Astrocyte (in vitro differentiated cells and primary cell): ENCODE results near the gene CYREN. TPM values are rescaled to one million over a fixed set of nuclear protein-coding genes. Genes with fewer than 3 reads are reported as not detected.

Experiments
- DNase-seq: peaks from one replicate; pipeline ENCODE4 v3.0.0-alpha.2; 2010; ENCODE audit warnings: low read depth
- FAIRE-seq: peaks from 2 replicates; lab custom pipeline; 2011; peaks lifted over from hg19 to GRCh38; lab: Jason Lieb, UNC
- H2AFZ ChIP-seq: 2 replicates; pipeline ENCODE4 v1.6.0; 2012; ENCODE audit warnings: low read depth, low read length, inconsistent platforms
- H3K27ac ChIP-seq: 2 replicates; pipeline ENCODE4 v1.5.1; 2011; ENCODE audit warnings: low read depth, low read length, inconsistent platforms
- H3K27me3 ChIP-seq: 2 replicates; pipeline ENCODE4 v1.6.0; 2011; ENCODE audit warnings: low read length, inconsistent platforms; ENCODE audit not compliant: insufficient read depth
- H3K36me3 ChIP-seq: 2 replicates; pipeline ENCODE4 v1.5.1; 2011; ENCODE audit warnings: low read length, inconsistent platforms; ENCODE audit not compliant: insufficient read depth
- H3K4me1 ChIP-seq: 2 replicates; pipeline ENCODE4 v1.5.1; 2011; ENCODE audit warnings: low read length, inconsistent platforms; ENCODE audit not compliant: insufficient read depth
- H3K4me2 ChIP-seq: 2 replicates; pipeline ENCODE4 v1.6.0; 2012; ENCODE audit warnings: low read length, inconsistent platforms
- H3K4me3 ChIP-seq: 2 replicates; pipeline ENCODE4 v1.5.1; 2011; ENCODE audit warnings: low read depth, mild to moderate bottlenecking, low read length, inconsistent platforms; ENCODE audit not compliant: insufficient read depth
- H3K79me2 ChIP-seq: 2 replicates; pipeline ENCODE4 v1.6.0; 2012; ENCODE audit warnings: mild to moderate bottlenecking, low read length, inconsistent platforms; ENCODE audit not compliant: insufficient read depth
- H3K9ac ChIP-seq: 2 replicates; pipeline ENCODE4 v1.6.0; 2012; ENCODE audit warnings: mild to moderate bottlenecking, low read length, inconsistent platforms
- H3K9me3 ChIP-seq: 2 replicates; pipeline ENCODE4 v1.5.1; 2012; ENCODE audit warnings: low read depth, mild to moderate bottlenecking, low read length, inconsistent platforms; ENCODE audit not compliant: insufficient read depth
- H4K20me1 ChIP-seq: 2 replicates; pipeline ENCODE4 v1.6.0; 2012; ENCODE audit warnings: low read length, inconsistent platforms; ENCODE audit not compliant: insufficient read depth
- H3K27ac Mint-ChIP-seq: one replicate; pipeline ENCODE4 v1.8.0; 2021; ENCODE audit warnings: mild to moderate bottlenecking, mixed read lengths; ENCODE audit not compliant: unreplicated experiment
- H3K27me3 Mint-ChIP-seq: one replicate; pipeline ENCODE4 v1.8.0; 2021; ENCODE audit warnings: low read depth, mixed read lengths; ENCODE audit not compliant: unreplicated experiment
- H3K36me3 Mint-ChIP-seq: one replicate; pipeline ENCODE4 v1.8.0; 2021; ENCODE audit warnings: low read depth, mixed read lengths; ENCODE audit not compliant: unreplicated experiment
- H3K4me1 Mint-ChIP-seq: one replicate; pipeline ENCODE4 v1.8.0; 2021; ENCODE audit warnings: low read depth, mixed read lengths; ENCODE audit not compliant: unreplicated experiment
- H3K4me3 Mint-ChIP-seq: one replicate; pipeline ENCODE4 v1.8.0; 2021; ENCODE audit warnings: mild to moderate bottlenecking, moderate library complexity, mixed read lengths; ENCODE audit not compliant: unreplicated experiment
- H3K9me3 Mint-ChIP-seq: one replicate; pipeline ENCODE4 v1.8.0; 2021; ENCODE audit warnings: mild to moderate bottlenecking, mixed read lengths; ENCODE audit not compliant: unreplicated experiment
- EZH2 ChIP-seq: IDR thresholded peaks from 2 replicates; pipeline ENCODE4 v1.6.1; 2012; ENCODE audit warnings: mild to moderate bottlenecking, low read length, inconsistent platforms; ENCODE audit not compliant: insufficient read depth
- total RNA-seq: library from RNA; stranded (reverse); gene quantifications from 2 replicates; pipeline ENCODE4 v1.2.1, GENCODE V29; 2021
- TF ChIP-seq, protein P1 (sequence below): IDR thresholded peaks from 2 replicates; pipeline ENCODE4 v1.5.1; 2011; ENCODE audit warnings: low read depth, mild to moderate bottlenecking, inconsistent platforms, low read length, moderate library complexity; ENCODE audit not compliant: insufficient read depth

CYREN gene
- total RNA-seq, 1 donor from 2014 or later = 31.0 TPM

DNA sequence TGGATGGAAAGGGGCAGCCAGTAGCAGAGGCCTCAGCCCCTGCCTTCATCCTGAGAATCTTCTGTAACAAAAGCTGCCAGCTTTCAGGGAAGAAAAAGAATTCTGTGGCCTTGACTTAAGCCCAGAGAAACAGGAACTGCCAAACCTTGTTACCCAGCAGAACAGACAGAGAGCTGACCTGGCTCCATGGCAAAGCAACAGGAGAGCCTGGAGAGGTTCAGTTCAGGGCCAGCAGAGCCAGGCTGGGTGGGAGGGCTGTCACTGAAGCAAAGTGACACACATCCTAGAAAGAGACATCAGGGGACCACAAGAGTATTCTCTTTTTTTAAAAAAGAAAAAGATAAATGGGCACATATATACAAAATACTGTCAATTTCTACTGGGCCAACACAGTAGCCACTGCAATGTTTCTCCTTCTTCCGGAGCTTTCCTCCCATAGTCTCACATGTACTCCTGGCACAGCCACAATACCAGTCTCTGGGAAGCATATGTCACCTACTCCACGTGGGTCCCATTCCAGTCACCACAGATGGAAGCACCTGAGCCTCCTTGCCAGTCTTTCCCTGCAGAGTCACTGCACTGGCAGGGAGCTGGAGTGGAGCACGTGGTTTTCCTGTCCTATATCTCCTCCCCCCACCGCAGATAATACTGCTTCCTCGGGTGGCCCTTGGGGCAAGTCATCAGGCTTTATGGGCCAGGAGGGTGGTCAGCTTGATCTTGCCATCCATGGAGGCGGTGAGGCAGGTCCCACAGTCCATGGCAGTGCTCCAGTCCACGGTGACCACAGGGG lies 15.2 kb upstream of the CYREN start:
- Histone ChIP-seq H3K27ac (no peak overlapping the region), H3K4me2 (no peak overlapping the region), H3K79me2 (no peaks in the 10 kb centered on the region), H3K36me3 (peaks cover 14% of the 10 kb centered on the region), H3K9ac (no peak overlapping the region), H3K4me3 (no peak overlapping the region), H3K27me3 (no peaks in the 10 kb centered on the region), H4K20me1 (no peaks in the 10 kb centered on the region), H3K4me1 (peaks cover 4% of the 10 kb centered on the region), H3K9me3 (peaks cover 17% of the 10 kb centered on the region), H2AFZ (no peak overlapping the region)
- Mint-ChIP-seq H3K27ac (no peak overlapping the region), H3K4me1 (no peaks in the 10 kb centered on the region), H3K27me3 (no peaks in the 10 kb centered on the region), H3K9me3 (peaks cover 24% of the 10 kb centered on the region), H3K4me3 (no peak overlapping the region), H3K36me3 (peaks cover 63% of the 10 kb centered on the region)
- FAIRE-seq = no peak
- TF ChIP-seq EZH2 = no peak
- TF ChIP-seq, protein P1, sequence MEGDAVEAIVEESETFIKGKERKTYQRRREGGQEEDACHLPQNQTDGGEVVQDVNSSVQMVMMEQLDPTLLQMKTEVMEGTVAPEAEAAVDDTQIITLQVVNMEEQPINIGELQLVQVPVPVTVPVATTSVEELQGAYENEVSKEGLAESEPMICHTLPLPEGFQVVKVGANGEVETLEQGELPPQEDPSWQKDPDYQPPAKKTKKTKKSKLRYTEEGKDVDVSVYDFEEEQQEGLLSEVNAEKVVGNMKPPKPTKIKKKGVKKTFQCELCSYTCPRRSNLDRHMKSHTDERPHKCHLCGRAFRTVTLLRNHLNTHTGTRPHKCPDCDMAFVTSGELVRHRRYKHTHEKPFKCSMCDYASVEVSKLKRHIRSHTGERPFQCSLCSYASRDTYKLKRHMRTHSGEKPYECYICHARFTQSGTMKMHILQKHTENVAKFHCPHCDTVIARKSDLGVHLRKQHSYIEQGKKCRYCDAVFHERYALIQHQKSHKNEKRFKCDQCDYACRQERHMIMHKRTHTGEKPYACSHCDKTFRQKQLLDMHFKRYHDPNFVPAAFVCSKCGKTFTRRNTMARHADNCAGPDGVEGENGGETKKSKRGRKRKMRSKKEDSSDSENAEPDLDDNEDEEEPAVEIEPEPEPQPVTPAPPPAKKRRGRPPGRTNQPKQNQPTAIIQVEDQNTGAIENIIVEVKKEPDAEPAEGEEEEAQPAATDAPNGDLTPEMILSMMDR = no peak
- DNase-seq = no peak

DNA sequence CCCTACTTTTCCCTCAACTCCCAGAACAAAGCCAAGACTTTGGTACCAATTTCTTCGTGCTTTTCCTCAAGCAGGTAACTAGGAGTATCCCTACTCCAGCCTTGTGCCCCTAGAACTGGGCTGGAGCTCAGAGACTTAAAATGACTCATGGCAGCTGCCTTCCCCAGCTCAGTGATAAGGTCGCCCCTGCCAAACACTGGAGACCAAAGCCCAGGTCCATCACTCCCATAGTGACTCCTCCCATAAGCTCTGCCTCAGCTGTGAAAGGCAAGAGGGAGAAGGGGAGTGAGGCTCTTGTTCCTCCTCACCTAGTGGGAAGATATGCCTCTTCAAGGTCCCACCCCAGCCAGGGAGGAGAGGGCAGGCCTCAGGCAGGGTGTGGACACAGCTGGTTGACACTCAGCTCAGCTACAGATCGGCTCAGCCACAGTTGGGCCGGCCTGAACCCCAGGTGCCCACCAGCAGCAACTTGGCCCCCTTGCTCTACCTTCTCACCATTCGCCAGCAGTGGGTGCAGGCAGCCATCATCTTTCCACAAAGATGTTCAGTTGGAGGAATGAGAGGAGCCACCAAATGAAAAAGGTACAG lies 13.8 kb upstream of the CYREN start:
- H3K9ac ChIP-seq = no peak overlapping the region
- FAIRE-seq (no peak), DNase-seq (no peak)
- H3K9me3 ChIP-seq = peaks cover 27% of the 10 kb centered on the region
- no peaks in the 10 kb centered on the region for H3K4me1 Mint-ChIP-seq
- TF ChIP-seq, protein P1 = no peak
- TF ChIP-seq EZH2 = no peak
- H2AFZ ChIP-seq = no peak overlapping the region
- no peak overlapping the region for H3K4me3 ChIP-seq
- no peaks in the 10 kb centered on the region for H3K27me3 Mint-ChIP-seq
- no peak overlapping the region for H3K27ac ChIP-seq
- no peaks in the 10 kb centered on the region for H3K27me3 ChIP-seq
- H3K36me3 Mint-ChIP-seq = peaks cover 60% of the 10 kb centered on the region
- H3K9me3 Mint-ChIP-seq = peaks cover 27% of the 10 kb centered on the region
- peaks cover 4% of the 10 kb centered on the region for H3K4me1 ChIP-seq
- H3K4me3 Mint-ChIP-seq = no peak overlapping the region
- H3K27ac Mint-ChIP-seq = no peak overlapping the region
- no peak overlapping the region for H3K4me2 ChIP-seq
- peaks cover 14% of the 10 kb centered on the region for H3K36me3 ChIP-seq
- no peaks in the 10 kb centered on the region for H3K79me2 ChIP-seq
- H4K20me1 ChIP-seq = no peaks in the 10 kb centered on the region

DNA sequence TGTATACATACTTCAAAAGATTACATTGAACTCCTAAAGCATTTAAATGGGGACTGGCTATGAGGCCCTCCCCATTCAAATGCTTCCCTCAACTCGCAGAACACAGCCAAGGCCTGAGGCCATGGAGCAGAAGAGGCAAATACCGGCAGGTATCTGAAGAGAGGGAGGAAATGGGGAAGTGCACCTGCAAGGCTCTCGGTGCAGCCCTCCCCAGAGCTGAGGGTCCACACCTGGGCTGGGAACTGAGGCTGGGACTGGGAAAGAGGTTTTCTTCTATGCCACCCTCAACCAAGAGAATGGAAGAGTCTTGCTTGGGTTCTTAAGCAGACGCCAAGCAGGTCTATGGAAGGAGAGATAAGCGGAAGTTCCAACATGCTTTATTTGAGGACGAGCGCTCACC lies 13.0 kb upstream of the CYREN start:
- no peaks in the 10 kb centered on the region for H3K27me3 ChIP-seq
- peaks cover 1% of the 10 kb centered on the region for H3K4me1 ChIP-seq
- FAIRE-seq (no peak), DNase-seq (no peak)
- TF ChIP-seq EZH2 = no peak
- TF ChIP-seq, protein P1 = no peak
- no peak overlapping the region for H3K27ac ChIP-seq
- Mint-ChIP-seq H3K27me3 (no peaks in the 10 kb centered on the region), H3K9me3 (peaks cover 34% of the 10 kb centered on the region), H3K4me3 (peak overlapping the region; percentile 34), H3K4me1 (no peaks in the 10 kb centered on the region), H3K36me3 (peaks cover 56% of the 10 kb centered on the region), H3K27ac (no peak overlapping the region)
- H3K9me3 ChIP-seq = peaks cover 27% of the 10 kb centered on the region
- H2AFZ ChIP-seq = no peak overlapping the region
- no peak overlapping the region for H3K9ac ChIP-seq
- no peak overlapping the region for H3K4me2 ChIP-seq
- no peak overlapping the region for H3K4me3 ChIP-seq
- H3K79me2 ChIP-seq = no peaks in the 10 kb centered on the region
- H3K36me3 ChIP-seq = peaks cover 7% of the 10 kb centered on the region
- no peaks in the 10 kb centered on the region for H4K20me1 ChIP-seq
